Inferior parietal cortex (tissue), 1 donor: ENCODE measurements around the gene AMH.

Experiments used
- DNase-seq: peaks from one replicate; pipeline ENCODE4 v3.0.0-alpha.2; 2016; ENCODE audit errors: extremely low spot score

AMH gene

GRCh38 chr19:2235381-2236063, 13.6 kb upstream of the AMH start:
- no peak for DNase-seq

DNA sequence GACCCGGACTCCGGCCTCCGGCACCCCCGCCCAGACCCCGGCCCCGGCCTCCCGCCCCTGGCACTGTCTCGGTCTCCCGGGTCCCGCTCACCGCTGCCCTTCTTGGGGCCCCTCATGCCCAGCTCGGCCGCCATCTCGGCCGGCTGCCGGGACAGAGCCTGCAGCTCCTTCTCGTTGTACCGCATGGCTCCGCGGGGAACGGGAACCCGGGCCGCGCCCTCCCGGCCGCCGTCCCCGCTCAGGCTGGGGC, 13.1 kb upstream of the AMH start:
- DNase-seq = no peak

DNA sequence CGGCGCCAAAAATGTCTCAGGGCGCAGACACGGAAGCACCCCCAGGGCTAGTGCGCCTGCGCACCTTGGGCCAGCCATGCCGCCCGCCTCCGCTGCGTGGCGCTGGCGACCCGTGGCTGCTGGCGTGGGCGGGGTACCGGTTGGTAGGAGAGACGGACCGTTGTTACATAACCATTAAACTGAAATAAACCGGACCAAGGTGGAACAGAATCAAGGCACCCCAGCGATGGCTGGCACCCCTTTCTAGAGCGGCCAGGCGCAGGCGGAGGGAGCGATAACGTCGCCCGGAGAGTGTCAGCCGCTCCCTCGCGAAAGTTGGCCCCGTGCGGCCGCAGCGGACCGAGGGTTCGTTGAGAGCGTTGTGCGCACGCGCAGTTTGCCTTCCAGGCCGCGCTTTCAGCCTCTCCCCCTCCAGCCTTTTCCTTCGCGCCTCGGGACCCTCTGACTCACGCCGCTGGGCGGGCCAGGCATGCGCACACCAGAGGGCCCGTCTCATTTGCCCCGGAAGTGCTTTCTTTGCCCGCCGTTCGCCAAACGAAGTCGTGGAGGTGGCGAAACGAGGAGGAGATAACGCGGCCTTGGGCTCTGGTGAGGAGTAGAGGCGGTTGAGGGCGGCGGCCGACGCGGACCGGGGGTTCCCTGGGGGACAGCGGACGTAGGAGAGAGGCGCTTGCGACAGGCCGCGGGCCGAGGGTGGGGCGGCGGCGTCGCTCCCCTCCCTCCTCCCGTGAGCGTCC, 12.6 kb upstream of the AMH start, which contains the start of the genes PLEKHJ1 and SF3A2:
Gene PLEKHJ1 (minus strand): TSS at position 16 of the 737 bp plus-strand sequence. CDS start 81 bp downstream, outside the sequence.
Gene SF3A2 (plus strand): TSS at position 511 of the 737 bp plus-strand sequence. CDS start 6,595 bp downstream, outside the sequence.
- peak; percentile 96 for DNase-seq

GRCh38 chr19:2237051-2237868, 11.9 kb upstream of the AMH start:
- no peak for DNase-seq

- no peak for DNase-seq
These were observed 11.3 kb upstream of the AMH start for GRCh38 chr19:2237869-2238153.

- DNase-seq = no peak
These were observed 9.9 kb upstream of the AMH start for GRCh38 chr19:2239173-2239572.

DNA sequence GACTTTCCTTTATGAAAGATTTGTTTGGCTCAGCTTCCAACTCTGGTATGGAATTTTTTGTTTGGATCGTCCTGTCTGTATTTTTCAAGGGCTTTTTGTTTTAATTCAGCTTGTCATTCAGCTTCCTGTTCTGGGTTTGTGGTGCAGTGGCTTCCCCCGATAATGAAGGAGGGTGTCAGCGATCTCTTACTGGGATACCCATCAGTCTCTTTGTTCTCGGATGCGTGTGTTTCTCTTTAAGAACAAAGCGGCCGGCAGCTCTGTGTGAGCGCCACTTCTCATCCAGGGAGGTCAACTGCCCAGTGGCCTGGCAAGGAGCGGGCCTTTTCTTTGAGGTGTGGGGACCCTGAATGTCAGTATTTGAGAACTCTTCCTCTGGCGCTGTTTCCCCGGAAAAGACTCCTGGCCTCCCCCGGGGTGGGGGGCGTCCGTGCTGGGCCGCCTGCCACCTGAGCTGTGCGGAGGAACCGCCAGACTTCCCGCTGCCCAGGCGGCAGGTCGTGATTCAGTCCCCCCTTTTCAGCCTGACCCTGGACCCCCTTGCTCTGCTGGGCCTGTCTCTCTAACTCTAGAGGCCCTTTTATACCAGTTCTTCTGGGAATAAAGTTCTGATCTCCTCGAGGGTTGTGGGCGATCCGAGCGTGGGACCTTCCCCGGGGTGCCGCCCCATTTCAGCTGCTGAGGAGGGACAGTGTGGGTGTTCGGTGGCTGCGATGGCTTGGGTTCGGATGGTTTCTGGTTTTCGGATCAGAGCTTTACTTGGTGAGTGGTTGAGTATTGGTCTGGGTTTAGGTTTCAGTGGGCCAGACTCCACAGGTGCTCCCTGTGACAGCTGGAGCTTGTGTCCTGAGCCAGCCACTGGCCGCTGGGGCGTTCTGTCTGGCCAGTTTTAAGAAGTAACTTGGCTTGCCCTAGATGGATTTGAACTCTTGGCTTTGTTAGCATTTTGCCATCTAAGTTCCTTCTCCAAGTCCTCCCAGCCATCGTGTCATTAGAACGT, 9.1 kb upstream of the AMH start:
- no peak for DNase-seq

GRCh38 chr19:2240881-2241760, 8.0 kb upstream of the AMH start:
- DNase-seq = no peak

DNA sequence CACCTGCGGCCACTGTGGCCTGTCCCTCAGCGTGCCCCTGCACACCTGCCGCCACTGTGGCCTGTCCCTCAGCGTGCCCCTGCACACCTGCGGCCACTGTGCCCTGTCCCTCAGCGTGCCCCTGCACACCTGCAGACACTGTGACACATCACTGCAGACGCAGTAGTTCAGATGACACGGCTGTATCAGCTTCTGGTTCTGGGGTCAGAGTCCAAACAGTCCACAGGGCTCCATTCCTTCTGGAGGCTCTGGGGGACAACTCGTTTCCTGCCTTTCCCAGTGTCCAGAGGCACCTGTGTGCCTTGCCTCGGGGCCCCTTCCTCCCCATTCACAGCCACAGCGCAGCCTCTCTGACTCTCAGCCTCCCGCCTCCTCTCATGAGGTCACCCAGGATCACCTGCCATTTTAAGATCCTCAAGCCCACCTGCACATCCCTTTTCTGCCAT, 7.0 kb upstream of the AMH start:
- DNase-seq = no peak

DNA sequence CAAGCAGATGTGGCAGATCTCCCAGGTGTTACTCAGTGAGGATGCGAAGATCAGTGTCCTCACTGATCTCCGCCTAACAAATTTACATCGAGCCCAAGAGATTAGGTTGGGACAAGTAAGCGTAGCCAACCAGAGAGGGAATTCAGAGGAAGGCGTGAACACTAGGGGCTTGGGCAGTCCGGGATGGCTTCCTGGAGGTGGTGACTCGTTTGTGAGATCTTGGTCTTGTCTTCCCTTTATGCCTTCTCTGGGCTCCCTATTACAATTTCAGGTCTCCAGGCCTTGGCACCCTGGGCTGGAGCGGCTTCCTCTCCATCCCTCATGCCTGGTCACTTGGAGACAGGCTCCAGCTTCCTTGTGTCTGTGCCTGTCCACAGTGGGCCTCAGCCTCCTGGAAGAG, 6.3 kb upstream of the AMH start:
- DNase-seq = no peak

GRCh38 chr19:2243274-2244124, 5.6 kb upstream of the AMH start:
- DNase-seq = no peak

DNA sequence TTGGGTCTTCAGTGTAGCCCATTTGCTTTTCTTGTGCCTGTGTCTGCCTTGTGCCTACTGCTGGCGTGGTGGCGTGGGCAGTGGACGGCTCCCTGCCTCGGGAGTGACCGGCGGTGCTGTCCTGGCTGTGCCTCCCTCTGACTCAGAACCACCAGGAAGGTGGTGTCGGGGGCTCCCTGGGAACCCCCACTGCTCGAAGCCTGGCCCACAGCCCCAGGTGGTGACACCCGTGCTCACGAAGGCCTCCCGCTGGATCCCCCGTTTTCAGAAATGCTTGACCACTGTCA, 5.1 kb upstream of the AMH start:
- no peak for DNase-seq

DNA sequence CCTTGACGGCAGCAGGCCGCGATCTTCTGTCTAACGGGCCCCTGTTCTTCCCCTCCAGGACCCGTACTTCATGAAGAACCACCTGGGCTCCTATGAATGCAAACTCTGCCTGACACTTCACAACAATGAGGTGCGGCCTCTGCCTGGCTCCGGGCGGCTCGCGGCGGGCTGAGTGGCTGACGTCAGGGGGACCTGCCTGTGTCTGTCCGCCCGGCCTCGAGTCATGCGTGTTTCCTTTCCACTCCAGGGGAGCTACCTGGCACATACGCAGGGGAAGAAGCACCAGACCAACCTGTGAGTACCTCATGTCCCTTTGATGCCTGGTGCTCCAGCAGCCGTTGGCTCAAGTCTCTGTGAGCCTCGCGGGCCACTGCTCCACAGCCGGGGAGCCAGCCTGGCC, 4.6 kb upstream of the AMH start:
- no peak for DNase-seq

DNA sequence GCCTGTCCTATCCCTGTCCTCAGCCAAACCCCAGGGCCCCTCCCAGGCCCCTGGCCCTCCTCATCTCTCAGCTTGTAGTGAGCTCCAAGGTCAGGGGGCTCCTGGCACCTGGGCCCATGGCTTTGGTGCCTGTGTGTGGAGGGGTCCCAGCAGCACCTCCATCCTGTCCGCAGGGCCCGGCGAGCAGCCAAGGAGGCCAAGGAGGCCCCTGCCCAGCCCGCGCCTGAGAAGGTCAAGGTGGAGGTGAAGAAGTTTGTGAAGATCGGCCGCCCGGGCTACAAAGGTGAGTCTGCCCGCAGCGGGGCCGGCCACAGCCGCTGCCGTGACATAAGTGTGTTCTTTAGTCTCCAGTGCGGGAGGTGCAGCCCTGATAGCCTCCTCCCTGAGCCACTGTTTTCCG, 3.9 kb upstream of the AMH start:
- DNase-seq = no peak

DNA sequence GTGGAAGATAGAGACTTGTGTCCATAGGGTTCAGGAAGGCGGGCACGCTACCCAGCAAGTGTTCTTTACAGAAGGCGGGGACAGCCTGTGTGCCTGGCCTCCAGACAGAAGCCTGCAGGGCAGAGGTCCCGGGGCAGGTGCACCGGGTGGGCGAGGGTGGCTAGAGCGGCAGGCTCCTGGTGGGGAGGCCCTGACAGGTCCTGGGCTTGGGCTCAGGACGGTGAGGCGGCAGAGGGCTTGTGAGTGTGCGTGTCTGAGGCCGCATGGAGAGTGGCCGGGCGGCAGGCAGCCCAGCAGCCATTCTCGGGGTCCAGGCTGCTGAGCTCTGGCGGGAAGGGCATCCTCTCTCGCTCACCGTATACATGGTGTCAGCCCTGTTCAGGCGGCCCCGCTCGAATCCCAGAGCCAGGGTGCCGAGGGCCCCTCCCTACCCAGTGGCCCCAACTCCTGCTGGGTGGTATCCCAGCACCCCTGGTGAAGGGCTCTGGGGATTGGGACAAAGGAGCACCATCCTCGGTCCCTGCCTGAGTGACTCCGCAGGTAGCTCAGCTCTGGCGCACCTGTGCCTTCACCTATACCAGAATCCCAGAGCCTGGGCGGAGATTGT, 3.0 kb upstream of the AMH start:
- DNase-seq = no peak

DNA sequence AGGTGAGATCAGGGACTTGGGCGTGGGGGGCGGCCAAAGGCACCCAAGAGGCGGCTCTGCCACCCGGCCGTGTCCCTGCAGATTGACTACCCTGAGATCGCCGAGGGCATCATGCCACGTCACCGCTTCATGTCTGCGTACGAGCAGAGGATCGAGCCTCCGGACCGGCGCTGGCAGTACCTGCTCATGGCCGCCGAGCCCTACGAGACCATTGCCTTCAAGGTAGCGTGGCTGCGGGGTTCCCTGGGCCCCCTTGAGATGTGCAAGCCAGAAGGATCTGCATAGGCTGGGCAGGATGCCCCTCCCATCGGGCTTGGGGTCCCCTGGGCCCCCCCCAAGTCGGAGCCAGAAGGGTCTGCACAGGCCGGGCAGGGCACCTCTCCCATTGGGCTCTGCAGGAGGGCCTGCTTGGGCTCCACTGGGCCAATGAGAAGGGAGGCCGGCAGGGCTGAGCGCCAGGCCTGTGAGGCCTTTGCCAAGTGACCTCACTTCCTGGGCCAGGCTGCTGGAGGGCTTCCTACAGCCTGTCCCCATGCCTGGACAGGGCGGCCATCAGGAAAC, 2.2 kb upstream of the AMH start:
- no peak for DNase-seq

DNA sequence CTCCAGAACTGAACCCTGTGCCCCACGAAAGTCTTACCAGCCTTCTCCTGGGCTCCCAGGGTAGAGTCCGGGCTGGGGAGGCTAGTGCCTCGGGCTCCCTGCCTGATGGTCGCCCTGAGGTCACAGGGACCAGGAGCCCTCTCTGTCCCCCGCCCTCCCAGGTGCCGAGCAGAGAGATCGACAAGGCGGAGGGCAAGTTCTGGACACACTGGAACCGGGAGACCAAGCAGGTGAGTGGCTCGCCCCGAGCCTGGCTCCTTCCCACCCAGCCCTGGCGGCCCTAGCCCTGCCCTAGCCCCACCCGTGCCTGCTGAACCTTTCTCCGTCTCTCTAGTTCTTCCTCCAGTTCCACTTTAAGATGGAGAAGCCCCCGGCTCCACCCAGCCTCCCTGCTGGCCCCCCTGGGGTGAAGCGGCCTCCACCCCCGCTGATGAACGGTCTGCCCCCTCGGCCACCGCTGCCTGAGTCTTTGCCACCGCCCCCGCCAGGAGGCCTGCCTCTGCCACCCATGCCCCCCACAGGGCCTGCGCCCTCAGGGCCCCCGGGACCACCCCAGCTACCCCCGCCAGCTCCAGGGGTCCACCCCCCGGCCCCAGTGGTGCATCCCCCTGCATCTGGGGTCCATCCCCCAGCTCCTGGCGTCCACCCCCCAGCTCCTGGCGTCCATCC, 1.6 kb upstream of the AMH start:
- no peak for DNase-seq

GRCh38 chr19:2248136-2249009, 750 bp upstream of the AMH start:
- no peak for DNase-seq
